GM19468 (cell line): Measurements from ENCODE around the gene FHIT.

ENCODE experiments used
- ATAC-seq: cut with Tn5 transposase; IDR thresholded peaks from one replicate; pipeline ENCODE4 v1.9.1; 2021; ENCODE audit warnings: mild to moderate bottlenecking, moderate library complexity, moderate number of reproducible peaks; ENCODE audit not compliant: unreplicated experiment; ENCODE audit errors: extremely low read depth

Gene FHIT

GRCh38 chr3:59710554-59710953 is 1540.7 kb downstream of the FHIT start:
- ATAC-seq, result no peak

- no peak for ATAC-seq
These were observed 1541.3 kb downstream of the FHIT start for GRCh38 chr3:59709702-59710553.

DNA sequence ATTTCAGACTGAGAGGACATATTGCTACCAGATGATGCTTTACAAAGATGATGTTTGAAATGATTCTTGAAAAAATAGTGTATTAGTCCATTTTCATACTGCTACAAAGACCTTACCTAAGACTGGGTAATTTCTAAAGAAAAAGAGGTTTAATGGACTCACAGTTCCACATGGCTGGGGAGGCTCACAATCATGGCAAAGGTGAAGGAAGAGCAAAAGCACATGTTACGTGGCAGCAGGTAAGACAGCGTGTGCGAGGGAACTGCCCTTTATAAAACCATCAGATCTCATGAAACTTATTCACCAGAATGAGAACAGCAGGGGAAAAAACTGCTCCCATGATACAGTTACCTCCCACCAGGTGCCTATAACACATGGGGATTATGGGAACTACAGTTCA is 1543.0 kb downstream of the FHIT start:
- no peak for ATAC-seq

- ATAC-seq, result no peak
These were observed 1547.0 kb downstream of the FHIT start for GRCh38 chr3:59704292-59704691.

GRCh38 chr3:59699648-59700320 is 1551.5 kb downstream of the FHIT start:
- ATAC-seq, result no peak
